HEK293 (cell line): Measurements from ENCODE around the gene TMEM143.

Experiments
- EGR2 ChIP-seq: fragments of 450-650 bp; formaldehyde crosslinking; IDR thresholded peaks from 2 replicates; pipeline ENCODE4 v1.5.1; 2016; ENCODE audit warnings: low read depth, missing biosample characterization, missing genetic modification characterization
- GLI4 ChIP-seq: fragments of 450-650 bp; formaldehyde crosslinking; IDR thresholded peaks from 2 replicates; pipeline ENCODE4 v1.5.1; 2016; ENCODE audit warnings: missing biosample characterization, missing genetic modification characterization
- KLF8 ChIP-seq: fragments of 450-650 bp; formaldehyde crosslinking; IDR thresholded peaks from 2 replicates; pipeline ENCODE4 v1.5.1; 2016; ENCODE audit warnings: missing biosample characterization, missing genetic modification characterization
- KLF9 ChIP-seq: fragments of 450-650 bp; formaldehyde crosslinking; IDR thresholded peaks from 2 replicates; pipeline ENCODE4 v1.5.1; 2016; ENCODE audit warnings: missing biosample characterization, missing genetic modification characterization, low read depth
- MYNN ChIP-seq: fragments of 450-650 bp; formaldehyde crosslinking; IDR thresholded peaks from 2 replicates; pipeline ENCODE4 v1.5.1; 2016; ENCODE audit warnings: missing biosample characterization, missing genetic modification characterization, borderline replicate concordance
- MZF1 ChIP-seq: fragments of 450-650 bp; formaldehyde crosslinking; IDR thresholded peaks from 2 replicates; pipeline ENCODE4 v1.5.1; 2017; ENCODE audit warnings: missing biosample characterization, missing genetic modification characterization, borderline replicate concordance
- OVOL3 ChIP-seq: fragments of 450-650 bp; formaldehyde crosslinking; IDR thresholded peaks from 2 replicates; pipeline ENCODE4 v1.5.1; 2016; ENCODE audit warnings: missing biosample characterization, missing genetic modification characterization
- PRDM10 ChIP-seq: fragments of 450-650 bp; formaldehyde crosslinking; IDR thresholded peaks from 2 replicates; pipeline ENCODE4 v1.5.1; 2016; ENCODE audit warnings: missing biosample characterization, missing genetic modification characterization
- SP2 ChIP-seq: fragments of 450-650 bp; formaldehyde crosslinking; IDR thresholded peaks from 2 replicates; pipeline ENCODE4 v1.5.1; 2016; ENCODE audit warnings: missing biosample characterization, missing genetic modification characterization
- ZBTB10 ChIP-seq: fragments of 450-650 bp; formaldehyde crosslinking; IDR thresholded peaks from 2 replicates; pipeline ENCODE4 v1.5.1; 2016; ENCODE audit warnings: missing biosample characterization, missing genetic modification characterization
- ZBTB11 ChIP-seq: fragments of 450-650 bp; formaldehyde crosslinking; conservative IDR thresholded peaks from 2 replicates; pipeline ENCODE4 v1.5.1; 2016; ENCODE audit warnings: low read depth, missing biosample characterization, missing genetic modification characterization
- ZBTB20 ChIP-seq: fragments of 450-650 bp; formaldehyde crosslinking; IDR thresholded peaks from 2 replicates; pipeline ENCODE4 v1.5.1; 2016; ENCODE audit warnings: missing biosample characterization, missing genetic modification characterization
- ZBTB48 ChIP-seq: fragments of 450-650 bp; formaldehyde crosslinking; IDR thresholded peaks from 2 replicates; pipeline ENCODE4 v1.5.1; 2016; ENCODE audit warnings: missing biosample characterization, missing genetic modification characterization
- ZEB2 ChIP-seq: fragments of 450-650 bp; formaldehyde crosslinking; IDR thresholded peaks from 2 replicates; pipeline ENCODE4 v1.5.1; 2016; ENCODE audit warnings: missing biosample characterization, missing genetic modification characterization
- ZFHX2 ChIP-seq: fragments of 450-650 bp; formaldehyde crosslinking; conservative IDR thresholded peaks from 2 replicates; pipeline ENCODE4 v1.5.1; 2016; ENCODE audit warnings: missing biosample characterization, missing genetic modification characterization
- ZNF175 ChIP-seq: fragments of 450-650 bp; formaldehyde crosslinking; IDR thresholded peaks from 2 replicates; pipeline ENCODE4 v1.5.1; 2016; ENCODE audit warnings: missing biosample characterization, missing genetic modification characterization
- ZNF335 ChIP-seq: fragments of 450-650 bp; formaldehyde crosslinking; conservative IDR thresholded peaks from 2 replicates; pipeline ENCODE4 v1.5.1; 2016; ENCODE audit warnings: missing biosample characterization, missing genetic modification characterization
- ZNF423 ChIP-seq: fragments of 450-650 bp; formaldehyde crosslinking; IDR thresholded peaks from 2 replicates; pipeline ENCODE4 v1.5.1; 2016; ENCODE audit warnings: missing biosample characterization, missing genetic modification characterization
- ZNF561 ChIP-seq: fragments of 450-650 bp; IDR thresholded peaks from 2 replicates; pipeline ENCODE4 v1.5.1; 2018; ENCODE audit warnings: missing biosample characterization, missing genetic modification characterization, borderline replicate concordance
- ZNF585B ChIP-seq: fragments of 450-650 bp; formaldehyde crosslinking; IDR thresholded peaks from 2 replicates; pipeline ENCODE4 v1.5.1; 2016; ENCODE audit warnings: missing biosample characterization, missing genetic modification characterization
- ZNF596 ChIP-seq: fragments of 450-650 bp; IDR thresholded peaks from 2 replicates; pipeline ENCODE4 v1.5.0; 2018; ENCODE audit warnings: missing biosample characterization, mild to moderate bottlenecking, missing genetic modification characterization, moderate library complexity
- ZNF624 ChIP-seq: fragments of 450-650 bp; formaldehyde crosslinking; IDR thresholded peaks from 2 replicates; pipeline ENCODE4 v1.5.1; 2017; ENCODE audit warnings: missing biosample characterization, missing genetic modification characterization
- ZNF692 ChIP-seq: fragments of 450-650 bp; formaldehyde crosslinking; IDR thresholded peaks from 2 replicates; pipeline ENCODE4 v1.5.1; 2016; ENCODE audit warnings: missing biosample characterization, missing genetic modification characterization
- ZSCAN30 ChIP-seq: fragments of 450-650 bp; IDR thresholded peaks from 2 replicates; pipeline ENCODE4 v1.5.1; 2018; ENCODE audit warnings: missing biosample characterization, mild to moderate bottlenecking, missing genetic modification characterization, moderate library complexity

Gene TMEM143

GRCh38 chr19:48321622-48322591 is 41.8 kb downstream of the TMEM143 start (continued):
- TF ChIP-seq ZBTB11 (tag by site-specific recombination), result peak; percentile 55
- TF ChIP-seq ZNF585B (tag by site-specific recombination), result no peak; the same call in 1 of the 2 replicates
- TF ChIP-seq ZNF624 (tag by site-specific recombination), result no peak
- TF ChIP-seq ZBTB20 (tag by site-specific recombination), result peak; percentile 64; the same call in 1 of the 2 replicates
- TF ChIP-seq GLI4 (tag by site-specific recombination), result 0 out of 2 replicates have a peak, but pooled peaks have one; percentile 75
- no peak for TF ChIP-seq ZNF596 (tag by site-specific recombination)
- no peak for TF ChIP-seq MYNN (tag by site-specific recombination)
- TF ChIP-seq ZNF175 (tag by site-specific recombination), result no peak
- TF ChIP-seq KLF8, result peak; percentile 91
- TF ChIP-seq ZNF561 (tag by site-specific recombination), result peak; percentile 96; the same call in 1 of the 2 replicates
- TF ChIP-seq ZNF423 (tag by site-specific recombination), result peak; percentile 92
- TF ChIP-seq ZBTB10 (tag by site-specific recombination), result peak; percentile 51; the same call in 1 of the 2 replicates
- TF ChIP-seq PRDM10 (tag by site-specific recombination), result peak; percentile 88
- peak; percentile 98 for TF ChIP-seq EGR2 (tag by site-specific recombination)
- TF ChIP-seq ZSCAN30 (tag by site-specific recombination), result 0 out of 2 replicates have a peak, but pooled peaks have one; percentile 23
- peak; percentile 16; the same call in 1 of the 2 replicates for TF ChIP-seq ZNF692 (tag by site-specific recombination)
- TF ChIP-seq ZEB2 (tag by site-specific recombination), result peak; percentile 48; the same call in 1 of the 2 replicates
- peak; percentile 100 for TF ChIP-seq KLF9 (tag by site-specific recombination)
- TF ChIP-seq ZBTB48 (tag by site-specific recombination), result peak; percentile 47; the same call in 1 of the 2 replicates
- peak; percentile 99 for TF ChIP-seq ZFHX2 (tag by site-specific recombination)
- no peak for TF ChIP-seq MZF1 (tag by site-specific recombination)
- TF ChIP-seq SP2, result peak; percentile 92
- peak; percentile 96 for TF ChIP-seq ZNF335
- peak; percentile 78 for TF ChIP-seq OVOL3 (tag by site-specific recombination)
